Loucy (cell line): ENCODE data around the gene C1orf174.

Experiments
- H2AFZ ChIP-seq: fragments of 200-600 bp; sonication (generic); 2 replicates; pipeline ENCODE4 v1.6.0; 2016; ENCODE audit warnings: antibody characterized with exemption, mild to moderate bottlenecking, low read length, moderate library complexity
- H3F3A ChIP-seq: fragments of 200-600 bp; 2 replicates; pipeline ENCODE4 v1.6.0; 2016; ENCODE audit warnings: antibody characterized with exemption, low read depth, mild to moderate bottlenecking
- H3K27me3 ChIP-seq: fragments of 200-600 bp; sonication (generic); 2 replicates; pipeline ENCODE4 v1.6.1; 2014; ENCODE audit warnings: low read length, mild to moderate bottlenecking; ENCODE audit not compliant: insufficient read depth, poor library complexity, severe bottlenecking
- H3K36me3 ChIP-seq: fragments of 200-600 bp; sonication (generic); 2 replicates; pipeline ENCODE4 v1.6.1; 2016; ENCODE audit warnings: low read length; ENCODE audit not compliant: insufficient read depth
- H3K4me1 ChIP-seq: fragments of 200-600 bp; sonication (generic); 2 replicates; pipeline ENCODE4 v1.5.1; 2014; ENCODE audit warnings: low read length, mild to moderate bottlenecking; ENCODE audit not compliant: insufficient read depth, poor library complexity, severe bottlenecking
- H3K4me2 ChIP-seq: fragments of 200-600 bp; sonication (generic); 2 replicates; pipeline ENCODE4 v1.6.0; 2014; ENCODE audit warnings: antibody characterized with exemption, low read length, low read depth, mild to moderate bottlenecking; ENCODE audit not compliant: poor library complexity, severe bottlenecking
- H3K4me3 ChIP-seq: fragments of 200-600 bp; sonication (generic); 2 replicates; pipeline ENCODE4 v1.5.1; 2014; ENCODE audit warnings: low read length, mild to moderate bottlenecking, mixed read lengths; ENCODE audit not compliant: poor library complexity, severe bottlenecking
- H3K79me2 ChIP-seq: fragments of 200-600 bp; sonication (generic); 2 replicates; pipeline ENCODE4 v1.6.1; 2014; ENCODE audit warnings: low read length; ENCODE audit not compliant: insufficient read depth
- H3K9ac ChIP-seq: fragments of 200-600 bp; sonication (generic); 2 replicates; pipeline ENCODE4 v1.6.0; 2014; ENCODE audit warnings: mild to moderate bottlenecking, low read depth, low read length, moderate library complexity; ENCODE audit not compliant: poor library complexity, severe bottlenecking
- H3K9me2 ChIP-seq: fragments of 200-600 bp; sonication (generic); replicated peaks from 2 replicates; pipeline ENCODE4 v1.6.1; 2016; ENCODE audit warnings: low read depth, low read length, mixed read lengths
- H3K9me3 ChIP-seq: fragments of 200-600 bp; sonication (generic); 2 replicates; pipeline ENCODE4 v1.6.1; 2014; ENCODE audit warnings: mild to moderate bottlenecking, antibody characterized with exemption, low read length, low read depth; ENCODE audit not compliant: insufficient read depth
- H4K20me1 ChIP-seq: fragments of 200-600 bp; sonication (generic); 2 replicates; pipeline ENCODE4 v1.6.0; 2014; ENCODE audit warnings: antibody characterized with exemption, low read length, mild to moderate bottlenecking; ENCODE audit not compliant: insufficient read depth, poor library complexity, severe bottlenecking
- EZH2phosphoT487 ChIP-seq: fragments of 200-600 bp; IDR thresholded peaks from 2 replicates; pipeline ENCODE4 v1.6.1; 2018; ENCODE audit warnings: antibody characterized with exemption, mild to moderate bottlenecking, moderate library complexity, borderline replicate concordance
- TF ChIP-seq, protein P1 (sequence below): fragments of 200-600 bp; sonication (generic); conservative IDR thresholded peaks from 2 replicates; pipeline ENCODE4 v1.5.1; 2014; ENCODE audit warnings: mild to moderate bottlenecking, antibody characterized with exemption, low read length

Gene C1orf174

GRCh38 chr1:3880429-3881192, 19.5 kb downstream of the C1orf174 start:
- no peak for TF ChIP-seq EZH2phosphoT487
- TF ChIP-seq, protein P1, sequence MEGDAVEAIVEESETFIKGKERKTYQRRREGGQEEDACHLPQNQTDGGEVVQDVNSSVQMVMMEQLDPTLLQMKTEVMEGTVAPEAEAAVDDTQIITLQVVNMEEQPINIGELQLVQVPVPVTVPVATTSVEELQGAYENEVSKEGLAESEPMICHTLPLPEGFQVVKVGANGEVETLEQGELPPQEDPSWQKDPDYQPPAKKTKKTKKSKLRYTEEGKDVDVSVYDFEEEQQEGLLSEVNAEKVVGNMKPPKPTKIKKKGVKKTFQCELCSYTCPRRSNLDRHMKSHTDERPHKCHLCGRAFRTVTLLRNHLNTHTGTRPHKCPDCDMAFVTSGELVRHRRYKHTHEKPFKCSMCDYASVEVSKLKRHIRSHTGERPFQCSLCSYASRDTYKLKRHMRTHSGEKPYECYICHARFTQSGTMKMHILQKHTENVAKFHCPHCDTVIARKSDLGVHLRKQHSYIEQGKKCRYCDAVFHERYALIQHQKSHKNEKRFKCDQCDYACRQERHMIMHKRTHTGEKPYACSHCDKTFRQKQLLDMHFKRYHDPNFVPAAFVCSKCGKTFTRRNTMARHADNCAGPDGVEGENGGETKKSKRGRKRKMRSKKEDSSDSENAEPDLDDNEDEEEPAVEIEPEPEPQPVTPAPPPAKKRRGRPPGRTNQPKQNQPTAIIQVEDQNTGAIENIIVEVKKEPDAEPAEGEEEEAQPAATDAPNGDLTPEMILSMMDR = no peak
- Histone ChIP-seq H3K4me1 (peaks cover 26% of the 10 kb centered on the region), H3K79me2 (no peaks in the 10 kb centered on the region), H3K9me3 (peaks cover 6% of the 10 kb centered on the region; the same call in 1 of the 2 replicates), H3K36me3 (peaks cover 9% of the 10 kb centered on the region; the same call in 1 of the 2 replicates), H3K9ac (peak overlapping the region; percentile 59), H3K4me3 (peak overlapping the region; percentile 23), H3K4me2 (peak overlapping the region; percentile 48), H3F3A (no peaks in the 10 kb centered on the region), H3K27me3 (no peaks in the 10 kb centered on the region), H3K9me2 (no peaks in the 10 kb centered on the region), H2AFZ (no peak overlapping the region), H4K20me1 (no peaks in the 10 kb centered on the region)

- Histone ChIP-seq H3K27me3 (no peaks in the 10 kb centered on the region), H2AFZ (no peak overlapping the region), H3K4me2 (no peak overlapping the region), H3K4me1 (peaks cover 26% of the 10 kb centered on the region), H3K79me2 (no peaks in the 10 kb centered on the region), H3K9ac (peak overlapping the region; percentile 59), H3K36me3 (peaks cover 7% of the 10 kb centered on the region; the same call in 1 of the 2 replicates), H3F3A (no peaks in the 10 kb centered on the region), H3K4me3 (no peak overlapping the region), H4K20me1 (no peaks in the 10 kb centered on the region), H3K9me2 (no peaks in the 10 kb centered on the region), H3K9me3 (peaks cover 6% of the 10 kb centered on the region; the same call in 1 of the 2 replicates)
- TF ChIP-seq EZH2phosphoT487 = no peak
- TF ChIP-seq, protein P1 = no peak
Observed at GRCh38 chr1:3879787-3880428, 20.2 kb downstream of the C1orf174 start.

DNA sequence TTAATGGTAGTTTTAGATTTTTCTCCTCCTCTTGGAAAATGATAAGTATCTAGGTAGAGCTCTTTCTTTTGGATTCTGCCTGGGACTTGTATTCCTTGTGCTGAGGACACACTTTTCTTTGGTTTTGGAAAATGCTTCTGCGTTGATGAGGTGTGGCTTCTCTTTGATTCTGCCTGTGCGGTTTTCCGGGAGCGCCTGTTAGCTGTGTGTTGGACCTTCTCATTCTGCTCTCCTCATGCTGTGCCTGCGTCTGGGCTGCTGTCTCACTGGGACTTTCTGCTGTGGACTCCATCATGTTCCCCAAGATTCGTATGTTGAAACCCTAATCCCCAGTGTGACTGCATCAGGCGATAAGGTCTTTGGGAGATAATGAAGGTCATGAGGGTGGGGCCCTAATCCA, 21.0 kb downstream of the C1orf174 start:
- H3K9me2 ChIP-seq = no peaks in the 10 kb centered on the region
- peaks cover 1% of the 10 kb centered on the region; the same call in 1 of the 2 replicates for H3K36me3 ChIP-seq
- H3K79me2 ChIP-seq = no peaks in the 10 kb centered on the region
- H3F3A ChIP-seq = no peaks in the 10 kb centered on the region
- H3K9ac ChIP-seq = no peak overlapping the region
- TF ChIP-seq, protein P1 = no peak
- no peak for TF ChIP-seq EZH2phosphoT487
- H3K4me1 ChIP-seq = peaks cover 26% of the 10 kb centered on the region
- H3K9me3 ChIP-seq = peaks cover 6% of the 10 kb centered on the region; the same call in 1 of the 2 replicates
- H3K27me3 ChIP-seq = no peaks in the 10 kb centered on the region
- H4K20me1 ChIP-seq = no peaks in the 10 kb centered on the region
- no peak overlapping the region for H3K4me2 ChIP-seq
- no peak overlapping the region for H2AFZ ChIP-seq
- no peak overlapping the region for H3K4me3 ChIP-seq
